H1 (cell line): Measurements from ENCODE around the gene RNASE11. TPM values are rescaled to one million over a fixed set of nuclear protein-coding genes. Genes with fewer than 3 reads are reported as not detected.

Source experiments
- CTCF ChIA-PET: fragments of 300-600 bp; sonication (Branson Sonifier 250); formaldehyde crosslinking; loops from one replicate; lab custom pipeline; 2021; ENCODE audit not compliant: partially characterized antibody; lab: Charles Lee
- POLR2A ChIA-PET: fragments of 300-600 bp; sonication (Branson Sonifier 250); formaldehyde crosslinking; loops from one replicate; lab custom pipeline; 2021; ENCODE audit warnings: inconsistent platforms; ENCODE audit not compliant: partially characterized antibody; lab: Charles Lee
- DNase-seq, 2 experiments: peaks; one replicate each; pipeline versions ENCODE4 v3.0.0 to v3.0.0-alpha.2; 2010 to 2022; ENCODE audit warnings: low spot score in 2 of 2, low read depth in 1 of 2, mixed read lengths in 1 of 2
- FAIRE-seq: peaks from 2 replicates; lab custom pipeline; 2011; peaks lifted over from hg19 to GRCh38; lab: Jason Lieb, UNC
- H2AFZ ChIP-seq: 2 replicates; pipeline ENCODE4 v1.8.1; 2012; ENCODE audit warnings: low read length, inconsistent platforms
- H2AK5ac ChIP-seq: 2 replicates; pipeline ENCODE4 v1.6.1; 2013; ENCODE audit warnings: low read depth, low read length
- H2BK120ac ChIP-seq: replicated peaks from 2 replicates; pipeline ENCODE3; 2013; ENCODE audit warnings: low read depth, low read length, inconsistent platforms
- H2BK12ac ChIP-seq: 2 replicates; pipeline ENCODE4 v1.6.1; 2013; ENCODE audit warnings: low read depth, low read length
- H2BK15ac ChIP-seq: 2 replicates; pipeline ENCODE4 v1.6.1; 2013; ENCODE audit warnings: low read length
- H2BK20ac ChIP-seq: 2 replicates; pipeline ENCODE4 v1.6.1; 2013; ENCODE audit warnings: low read length
- H2BK5ac ChIP-seq: 2 replicates; pipeline ENCODE4 v1.6.1; 2013; ENCODE audit warnings: low read depth, low read length
- H3K14ac ChIP-seq: 2 replicates; pipeline ENCODE4 v1.6.1; 2013; ENCODE audit warnings: inconsistent platforms; ENCODE audit not compliant: insufficient read length
- H3K18ac ChIP-seq: 2 replicates; pipeline ENCODE4 v1.6.1; 2013; ENCODE audit warnings: low read length; ENCODE audit errors: extremely low read depth
- H3K23ac ChIP-seq: 2 replicates; pipeline ENCODE4 v1.6.1; 2013; ENCODE audit warnings: inconsistent platforms; ENCODE audit not compliant: insufficient read length
- H3K23me2 ChIP-seq: 2 replicates; pipeline ENCODE4 v1.6.1; 2013; ENCODE audit warnings: low read depth, low read length
- H3K27ac ChIP-seq: 2 replicates; pipeline ENCODE4 v1.6.1; 2011; ENCODE audit warnings: low read depth, low read length, inconsistent platforms
- H3K27me3 ChIP-seq, 4 experiments: replicated peaks in 1 of 4; 1 replicate in 1 of 4; 2 replicates in 3 of 4; pipeline versions ENCODE4 v1.6.1 to v1.8.1; 2011 to 2013; ENCODE audit warnings: low read length in 3 of 4, mild to moderate bottlenecking in 3 of 4, inconsistent platforms in 2 of 4, mixed read lengths in 2 of 4, moderate library complexity in 1 of 4; ENCODE audit not compliant: control insufficient read depth in 3 of 4, insufficient read depth in 3 of 4; ENCODE audit errors: extremely low read depth in 1 of 4
- H3K36me3 ChIP-seq, 4 experiments: 2 replicates each; pipeline versions ENCODE4 v1.6.1 to v1.8.1; 2011 to 2013; ENCODE audit warnings: mild to moderate bottlenecking in 4 of 4, low read length in 3 of 4, moderate library complexity in 2 of 4, control low read depth in 1 of 4, inconsistent platforms in 1 of 4; ENCODE audit not compliant: insufficient read depth in 4 of 4, control insufficient read depth in 2 of 4
- H3K4ac ChIP-seq: replicated peaks from 2 replicates; pipeline ENCODE3; 2013; ENCODE audit warnings: low read length, low read depth, mixed read lengths, inconsistent platforms; ENCODE audit not compliant: insufficient read length
- H3K4me1 ChIP-seq, 4 experiments: replicated peaks in 1 of 4; 1 replicate in 1 of 4; 2 replicates in 3 of 4; pipeline versions ENCODE4 v1.6.1 to v1.8.1; 2011 to 2013; ENCODE audit warnings: low read length in 3 of 4, inconsistent platforms in 2 of 4, mixed read lengths in 1 of 4; ENCODE audit not compliant: insufficient read depth in 4 of 4, control insufficient read depth in 3 of 4
- H3K4me2 ChIP-seq, 2 experiments: 2 replicates each; pipeline versions ENCODE4 v1.6.1 to v1.8.1; 2011 to 2013; ENCODE audit warnings: low read depth in 2 of 2, low read length in 2 of 2, control low read depth in 1 of 2, inconsistent platforms in 1 of 2, mild to moderate bottlenecking in 1 of 2; ENCODE audit not compliant: insufficient read depth in 1 of 2
- H3K4me3 ChIP-seq, 4 experiments: fragments of 200-600, 300-600 bp in 1 of 4; sonication (generic), shearing (Covaris generic), sonication (Bioruptor Twin) in 1 of 4; 2 replicates each; pipeline versions ENCODE4 v1.5.1 to v1.8.1; 2011 to 2016; ENCODE audit warnings: low read length in 4 of 4, low read depth in 3 of 4, control low read depth in 2 of 4, inconsistent platforms in 2 of 4, mild to moderate bottlenecking in 2 of 4, mixed read lengths in 1 of 4, moderate library complexity in 1 of 4; ENCODE audit not compliant: insufficient read depth in 2 of 4; ENCODE audit errors: extremely low read depth in 1 of 4
- H3K56ac ChIP-seq: replicated peaks from 2 replicates; pipeline ENCODE3; 2013; ENCODE audit warnings: low read depth, mild to moderate bottlenecking, mixed read lengths, low read length, inconsistent platforms; ENCODE audit not compliant: insufficient read length
- H3K79me1 ChIP-seq: 2 replicates; pipeline ENCODE4 v1.6.1; 2013; ENCODE audit warnings: low read depth, low read length, control low read depth
- H3K79me2 ChIP-seq, 2 experiments: 2 replicates each; pipeline versions ENCODE4 v1.6.1 to v1.8.1; 2012 to 2013; ENCODE audit warnings: low read length in 2 of 2, mild to moderate bottlenecking in 2 of 2, inconsistent platforms in 1 of 2; ENCODE audit not compliant: insufficient read depth in 2 of 2, control insufficient read depth in 1 of 2
- H3K9ac ChIP-seq, 4 experiments: replicated peaks in 1 of 4; 1 replicate in 1 of 4; 2 replicates in 3 of 4; pipeline versions ENCODE4 v1.6.1 to v1.8.1; 2011 to 2013; ENCODE audit warnings: low read depth in 3 of 4, low read length in 3 of 4, control low read depth in 2 of 4, mild to moderate bottlenecking in 2 of 4, moderate library complexity in 2 of 4, inconsistent platforms in 1 of 4; ENCODE audit errors: extremely low read depth in 1 of 4
- H3K9me3 ChIP-seq, 2 experiments: 2 replicates each; pipeline versions ENCODE4 v1.6.1 to v1.8.1; 2012 to 2013; ENCODE audit warnings: mild to moderate bottlenecking in 2 of 2, moderate library complexity in 2 of 2, control low read depth in 1 of 2, inconsistent platforms in 1 of 2, low read depth in 1 of 2, low read length in 1 of 2, mixed read lengths in 1 of 2; ENCODE audit not compliant: insufficient read depth in 2 of 2
- H4K20me1 ChIP-seq, 2 experiments: replicated peaks in 1 of 2; 2 replicates each; pipeline versions ENCODE3 to v1.8.1; 2011 to 2013; ENCODE audit warnings: inconsistent platforms in 2 of 2, low read length in 2 of 2, mild to moderate bottlenecking in 1 of 2; ENCODE audit not compliant: insufficient read depth in 2 of 2, control insufficient read depth in 1 of 2
- H4K5ac ChIP-seq: 2 replicates; pipeline ENCODE4 v1.6.1; 2013; ENCODE audit warnings: low read length, low read depth, mixed read lengths, inconsistent platforms; ENCODE audit not compliant: insufficient read length
- H4K8ac ChIP-seq: 2 replicates; pipeline ENCODE4 v1.8.0; 2013; ENCODE audit warnings: mild to moderate bottlenecking, moderate library complexity, low read length, inconsistent platforms; ENCODE audit not compliant: insufficient read depth; ENCODE audit errors: extremely low read depth
- H4K91ac ChIP-seq: replicated peaks from 2 replicates; pipeline ENCODE3; 2013; ENCODE audit warnings: low read length, mixed read lengths, inconsistent platforms; ENCODE audit not compliant: insufficient read length
- CBX8 ChIP-seq: fragments of 300-800, 300-1000 bp; sonication (generic); IDR thresholded peaks from 2 replicates; pipeline ENCODE4 v1.7.1; 2016; ENCODE audit warnings: low read depth, low read length, borderline replicate concordance
- CEBPB ChIP-seq: IDR thresholded peaks from 2 replicates; pipeline ENCODE4 v1.6.1; 2012; ENCODE audit warnings: low read depth, low read length
- CHD1 ChIP-seq: IDR thresholded peaks from 2 replicates; pipeline ENCODE4 v1.6.1; 2012; ENCODE audit warnings: low read depth, low read length, improper control_type of control experiment
- E2F6 ChIP-seq: IDR thresholded peaks from 2 replicates; pipeline ENCODE4 v1.6.1; 2012; ENCODE audit warnings: inconsistent platforms
- EP300 ChIP-seq, 2 experiments: IDR thresholded peaks; 1 replicate in 1 of 2; 2 replicates in 1 of 2; pipeline ENCODE4 v1.6.1; 2011 to 2012; ENCODE audit warnings: low read depth in 2 of 2, low read length in 2 of 2, mild to moderate bottlenecking in 2 of 2, borderline replicate concordance in 1 of 2, inconsistent platforms in 1 of 2, moderate library complexity in 1 of 2
- FOSL1 ChIP-seq: IDR thresholded peaks from 2 replicates; pipeline ENCODE4 v1.6.1; 2011; ENCODE audit warnings: mild to moderate bottlenecking, low read depth, low read length, moderate library complexity; ENCODE audit not compliant: insufficient read depth
- HDAC2 ChIP-seq, 2 experiments: fragments of 300-600 bp in 1 of 2; sonication (generic) in 1 of 2; IDR thresholded peaks; 2 replicates each; pipeline ENCODE4 v1.6.1; 2011 to 2012; ENCODE audit warnings: low read depth in 2 of 2, low read length in 2 of 2, mild to moderate bottlenecking in 2 of 2, moderate library complexity in 2 of 2, borderline replicate concordance in 1 of 2, inconsistent platforms in 1 of 2
- HDAC6 ChIP-seq: IDR thresholded peaks from one replicate; pipeline ENCODE4 v1.7.1; 2012; ENCODE audit warnings: low read depth, mild to moderate bottlenecking, inconsistent platforms, low read length, moderate library complexity
- JUN ChIP-seq: IDR thresholded peaks from 2 replicates; pipeline ENCODE4 v1.6.1; 2011; ENCODE audit warnings: low read depth, mild to moderate bottlenecking, improper control_type of control experiment, low read length
- POLR2A ChIP-seq, 2 experiments: IDR thresholded peaks; 1 replicate in 1 of 2; 2 replicates in 1 of 2; pipeline ENCODE4 v1.6.1; 2011; ENCODE audit warnings: low read depth in 2 of 2, low read length in 2 of 2, mild to moderate bottlenecking in 2 of 2; ENCODE audit errors: control extremely low read depth in 1 of 2
- RXRA ChIP-seq: IDR thresholded peaks from 2 replicates; pipeline ENCODE4 v1.6.1; 2011; ENCODE audit warnings: low read depth, mild to moderate bottlenecking, low read length, moderate library complexity; ENCODE audit not compliant: insufficient read depth
- SIX5 ChIP-seq: IDR thresholded peaks from 2 replicates; pipeline ENCODE4 v1.6.1; 2011; ENCODE audit warnings: mild to moderate bottlenecking, low read depth, low read length
- SP4 ChIP-seq: IDR thresholded peaks from 2 replicates; pipeline ENCODE4 v1.6.1; 2012; ENCODE audit warnings: low read length, inconsistent platforms
- TCF12 ChIP-seq: IDR thresholded peaks from 2 replicates; pipeline ENCODE4 v1.6.1; 2011; ENCODE audit warnings: low read depth, mild to moderate bottlenecking, low read length
- WGBS, 2 experiments: shearing (Covaris generic) in 1 of 2; methylation state at CpG; one replicate each; pipeline versions ENCODE4 v1.1.6 to v1.1.7; 2013 to 2015; ENCODE audit warnings: low lambda C conversion rate in 2 of 2, mixed read lengths in 2 of 2, inconsistent platforms in 1 of 2, low coverage in 1 of 2, missing lambda C conversion rate in 1 of 2; ENCODE audit not compliant: insufficient replicate concordance in 2 of 2, insufficient coverage in 1 of 2, insufficient read length in 1 of 2; ENCODE audit errors: extremely low coverage in 1 of 2, missing lambda C conversion rate in 1 of 2; 5-methylcytosine and 5-hydroxymethylcytosine counted together
- polyA plus RNA-seq, 7 experiments: library from polyadenylated mRNA; depleted of rRNA in 3 of 7; stranded (reverse) in 5 of 7; unstranded in 2 of 7; fragments of >200 nt in 5 of 7; fragments of 200-250 nt in 2 of 7; gene quantifications; 1 replicate in 5 of 7; 2 replicates in 1 of 7; 4 replicates in 1 of 7; pipeline versions ENCODE4 v1.2.1 to v1.2.3, GENCODE V29; 2011 to 2013; ENCODE audit warnings: missing spikeins in 2 of 7, mixed read lengths in 2 of 7
- total RNA-seq: library from RNA; stranded (reverse); fragmentation: NEBNext Ultra II Directional; extraction: Animal tissue kit (Norgen Biotek cat#: 25700); gene quantifications from 2 replicates; pipeline ENCODE4 v1.2.1, GENCODE V29; 2021

RNASE11 gene
- total and polyA plus RNA-seq, 2 of the 8 experiments (the other 6 are each of a cell fraction or from before 2014, with no cell fraction given): not detected

GRCh38 chr14:20563971-20564370, 23.8 kb downstream of the RNASE11 start:
- FAIRE-seq: no peak
- WGBS, 2 experiments: 100% methylated on average over 1 of the region's 1 CpG; no CpG with 5 or more reads in 1 of the 2 experiments
- no peak for TF ChIP-seq SP4
- TF ChIP-seq JUN: no peak
- TF ChIP-seq TCF12: no peak
- no peak for TF ChIP-seq CBX8
- no peak for TF ChIP-seq RXRA
- no peak for TF ChIP-seq FOSL1
- no peak for TF ChIP-seq SIX5
- no peak for TF ChIP-seq HDAC2 (IDR thresholded peaks at IDR 0.05; ENCODE audit: borderline replicate concordance in 1 of 2, low read depth in 2 of 2, low read length in 2 of 2)
- TF ChIP-seq E2F6: no peak
- TF ChIP-seq EP300 (IDR thresholded peaks at IDR 0.05; ENCODE audit: borderline replicate concordance in 1 of 2, low read depth in 2 of 2, low read length in 2 of 2): no peak
- no peak for TF ChIP-seq CEBPB
- TF ChIP-seq POLR2A (IDR thresholded peaks at IDR 0.05; ENCODE audit: control extremely low read depth in 1 of 2, low read depth in 2 of 2, low read length in 2 of 2): no peak
- TF ChIP-seq CHD1: no peak
- no peak for TF ChIP-seq HDAC6

More at GRCh38 chr14:20563971-20564370, 23.8 kb downstream of the RNASE11 start:
- Histone ChIP-seq H3K4me1 (peaks cover 0 to 7% (median 3%) of the 10 kb centered on the region in 4 experiments; a peak in 4 of 7 replicates), H3K4ac (no peak overlapping the region), H2AFZ (no peak overlapping the region), H3K4me3 (no peak overlapping the region), H3K79me2 (no peaks in the 10 kb centered on the region), H3K27ac (no peak overlapping the region), H2AK5ac (no peak overlapping the region), H3K23ac (no peak overlapping the region), H4K20me1 (no peaks in the 10 kb centered on the region), H3K56ac (no peak overlapping the region), H3K27me3 (no peaks in the 10 kb centered on the region), H2BK12ac (no peak overlapping the region), H4K5ac (no peak overlapping the region), H3K9me3 (peaks cover 9% of the 10 kb centered on the region in 2 experiments), H3K36me3 (no peaks in the 10 kb centered on the region; a peak in 1 of 8 replicates), H2BK20ac (no peak overlapping the region; the same call in 1 of the 2 replicates), H3K23me2 (no peaks in the 10 kb centered on the region), H3K18ac (no peak overlapping the region), H3K4me2 (no peak overlapping the region), H3K79me1 (no peaks in the 10 kb centered on the region), H4K8ac (no peak overlapping the region), H2BK5ac (no peak overlapping the region), H2BK120ac (no peak overlapping the region), H3K9ac (no peak overlapping the region), H3K14ac (no peak overlapping the region), H2BK15ac (no peak overlapping the region), H4K91ac (no peak overlapping the region)
- ChIA-PET CTCF (no interaction called here), POLR2A (no interaction called here)
- no peak for DNase-seq
